ENCODE data around the gene EPHA3.

EPHA3 gene

GRCh38 chr3:89145995-89146394, 38.6 kb downstream of the EPHA3 start:
- DNase-seq (ENCODE audit: low read depth): no peak

- DNase-seq (ENCODE audit: low read depth): no peak
Measured at GRCh38 chr3:89154416-89154815, 47.0 kb downstream of the EPHA3 start.

- DNase-seq (ENCODE audit: low read depth): no peak
Measured at GRCh38 chr3:89155811-89156210, 48.4 kb downstream of the EPHA3 start.

- DNase-seq (ENCODE audit: low read depth): no peak
Measured at GRCh38 chr3:89157575-89157974, 50.2 kb downstream of the EPHA3 start.

- DNase-seq (ENCODE audit: low read depth): no peak
Measured at GRCh38 chr3:89159605-89160004, 52.2 kb downstream of the EPHA3 start.

- no peak for DNase-seq (ENCODE audit: low read depth)
Measured at GRCh38 chr3:89164774-89165173, 57.4 kb downstream of the EPHA3 start.

GRCh38 chr3:89165636-89166263, 58.3 kb downstream of the EPHA3 start:
- no peak for DNase-seq (ENCODE audit: low read depth)

- DNase-seq (ENCODE audit: low read depth): no peak
Measured at GRCh38 chr3:89171687-89172545, 64.5 kb downstream of the EPHA3 start.

GRCh38 chr3:89173546-89173945, 66.1 kb downstream of the EPHA3 start:
- no peak for DNase-seq (ENCODE audit: low read depth)

- DNase-seq (ENCODE audit: low read depth): no peak
Measured at GRCh38 chr3:89179355-89180001, 72.1 kb downstream of the EPHA3 start.

- DNase-seq (ENCODE audit: low read depth): no peak
Measured at GRCh38 chr3:89180334-89180733, 72.9 kb downstream of the EPHA3 start.

- DNase-seq (ENCODE audit: low read depth): no peak
Measured at GRCh38 chr3:89182056-89182455, 74.6 kb downstream of the EPHA3 start.

- no peak for DNase-seq (ENCODE audit: low read depth)
Measured at GRCh38 chr3:89184151-89184995, 77.0 kb downstream of the EPHA3 start.

- DNase-seq (ENCODE audit: low read depth): no peak
Measured at GRCh38 chr3:89186456-89186855, 79.0 kb downstream of the EPHA3 start.

GRCh38 chr3:89198591-89198990, 91.2 kb downstream of the EPHA3 start:
- DNase-seq (ENCODE audit: low read depth): no peak

GRCh38 chr3:89212619-89213018, 105.2 kb downstream of the EPHA3 start:
- no peak for DNase-seq (ENCODE audit: low read depth)

- no peak for DNase-seq (ENCODE audit: low read depth)
Measured at GRCh38 chr3:89216016-89216739, 108.8 kb downstream of the EPHA3 start.

- no peak for DNase-seq (ENCODE audit: low read depth)
Measured at GRCh38 chr3:89217148-89217685, 109.8 kb downstream of the EPHA3 start.

GRCh38 chr3:89221924-89222323, 114.5 kb downstream of the EPHA3 start:
- DNase-seq (ENCODE audit: low read depth): no peak

- no peak for DNase-seq (ENCODE audit: low read depth)
Measured at GRCh38 chr3:89223188-89223587, 115.8 kb downstream of the EPHA3 start.

GRCh38 chr3:89227218-89227617, 119.8 kb downstream of the EPHA3 start:
- DNase-seq (ENCODE audit: low read depth): no peak
